HG02938 (cell line): ENCODE results near the gene KLRC3.
"Not testable (repeated sequence)": the region's sequence is repeated elsewhere in the genome, so short reads cannot be mapped to it uniquely, and the experiment has no call there.

Experiments
- ATAC-seq: cut with Tn5 transposase; IDR thresholded peaks from one replicate; pipeline ENCODE4 v1.9.1; 2021; ENCODE audit warnings: mild to moderate bottlenecking, moderate library complexity; ENCODE audit not compliant: unreplicated experiment

Gene KLRC3

DNA sequence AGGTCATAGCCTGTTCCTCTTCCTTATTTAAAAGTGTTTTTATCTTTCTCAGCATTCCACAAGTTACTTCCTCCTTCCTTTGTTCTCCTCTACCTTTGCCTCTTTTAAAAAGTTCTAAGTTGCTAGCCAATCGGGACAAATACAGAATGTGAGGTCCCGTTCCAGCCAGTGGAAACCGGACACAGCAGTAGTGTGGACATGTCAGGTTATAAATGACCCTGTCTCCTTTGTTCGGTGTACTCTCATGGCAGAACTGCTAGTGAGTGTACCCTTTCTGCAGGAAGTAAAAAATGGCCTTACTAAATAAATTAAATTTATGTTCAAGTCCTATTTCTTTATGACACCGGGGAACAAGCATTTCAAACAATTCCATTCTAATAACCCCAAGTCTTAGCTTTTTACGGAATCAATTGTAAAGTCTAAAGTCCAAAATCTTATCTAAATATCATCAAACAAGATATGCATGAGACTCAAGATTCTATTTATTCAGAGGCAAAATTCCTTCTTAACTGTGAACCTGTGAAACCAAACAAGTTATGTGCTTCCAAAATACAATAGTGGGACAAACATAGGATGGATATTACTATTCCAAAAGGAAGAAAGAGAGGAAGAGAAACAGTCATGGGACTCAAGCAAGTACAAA, 48.4 kb downstream of the KLRC3 start:
- not testable (repeated sequence) for ATAC-seq

GRCh38 chr12:10369557-10370415, 50.6 kb downstream of the KLRC3 start:
- ATAC-seq: no peak

DNA sequence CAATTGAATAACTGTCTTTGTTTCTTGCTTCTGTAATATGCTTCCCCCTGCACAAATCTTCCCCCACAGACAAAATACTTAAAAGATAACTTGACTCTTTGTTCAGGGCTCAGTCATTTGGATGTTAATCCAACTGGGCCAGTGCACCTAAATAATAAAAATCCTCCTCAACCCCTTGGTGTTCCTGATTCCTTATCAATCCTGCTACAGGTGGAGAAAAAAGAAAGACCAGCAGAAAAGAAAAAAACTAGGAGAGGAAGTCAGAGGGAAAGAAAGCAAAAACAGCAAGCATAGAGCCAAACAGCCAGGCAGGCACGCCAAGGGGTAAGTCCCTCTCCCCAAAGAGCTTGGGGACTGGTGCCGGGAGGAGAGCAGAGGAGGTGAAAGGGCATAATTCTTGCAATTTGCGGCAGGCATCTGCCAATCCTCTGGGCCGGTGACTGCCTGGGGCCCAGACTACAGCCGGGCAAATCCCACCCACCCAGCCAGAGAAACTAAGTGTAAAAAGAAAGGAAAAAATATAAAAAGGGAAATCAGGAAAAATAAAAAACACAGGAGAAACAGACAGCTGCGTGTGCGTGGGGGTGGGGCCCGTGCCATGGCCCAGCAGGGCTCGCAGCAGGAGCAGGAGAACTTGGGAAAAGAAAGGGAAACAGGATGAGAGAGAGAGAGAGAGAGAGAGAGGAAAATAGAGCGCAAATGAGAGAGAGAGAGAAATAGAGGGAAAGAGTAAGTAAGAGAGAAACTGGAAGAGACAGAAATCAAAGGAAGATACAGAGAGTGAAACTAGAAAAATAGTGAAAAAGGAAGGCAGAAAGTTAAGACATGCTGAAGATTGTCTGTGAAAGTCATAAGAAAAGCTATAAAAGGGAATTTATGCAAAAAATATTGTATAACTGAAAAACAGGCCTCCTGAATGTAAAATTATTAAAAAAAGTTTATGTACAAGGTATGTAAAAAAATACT, 51.9 kb downstream of the KLRC3 start:
- no peak for ATAC-seq

DNA sequence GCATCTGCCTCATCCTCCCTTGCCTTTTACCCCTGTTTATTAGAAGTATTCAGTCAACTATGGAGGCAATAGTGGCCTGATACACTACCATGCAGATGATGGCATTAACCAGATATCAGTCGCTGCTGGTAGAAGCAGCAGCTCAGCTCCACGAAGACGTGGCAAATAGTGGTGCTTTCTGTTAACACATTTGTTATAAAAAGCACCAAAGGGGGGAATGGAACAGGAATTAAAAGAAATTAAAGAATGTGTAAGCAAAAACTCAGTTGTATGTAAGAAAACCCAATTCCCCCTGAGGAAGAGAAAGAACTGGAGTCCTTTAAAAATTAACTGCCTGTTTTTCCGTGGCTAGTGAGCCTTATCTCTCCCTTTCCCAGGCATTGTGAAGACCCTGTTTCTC, 52.7 kb downstream of the KLRC3 start:
- not testable (repeated sequence) for ATAC-seq

GRCh38 chr12:10366875-10367274, 53.5 kb downstream of the KLRC3 start:
- ATAC-seq: no peak

DNA sequence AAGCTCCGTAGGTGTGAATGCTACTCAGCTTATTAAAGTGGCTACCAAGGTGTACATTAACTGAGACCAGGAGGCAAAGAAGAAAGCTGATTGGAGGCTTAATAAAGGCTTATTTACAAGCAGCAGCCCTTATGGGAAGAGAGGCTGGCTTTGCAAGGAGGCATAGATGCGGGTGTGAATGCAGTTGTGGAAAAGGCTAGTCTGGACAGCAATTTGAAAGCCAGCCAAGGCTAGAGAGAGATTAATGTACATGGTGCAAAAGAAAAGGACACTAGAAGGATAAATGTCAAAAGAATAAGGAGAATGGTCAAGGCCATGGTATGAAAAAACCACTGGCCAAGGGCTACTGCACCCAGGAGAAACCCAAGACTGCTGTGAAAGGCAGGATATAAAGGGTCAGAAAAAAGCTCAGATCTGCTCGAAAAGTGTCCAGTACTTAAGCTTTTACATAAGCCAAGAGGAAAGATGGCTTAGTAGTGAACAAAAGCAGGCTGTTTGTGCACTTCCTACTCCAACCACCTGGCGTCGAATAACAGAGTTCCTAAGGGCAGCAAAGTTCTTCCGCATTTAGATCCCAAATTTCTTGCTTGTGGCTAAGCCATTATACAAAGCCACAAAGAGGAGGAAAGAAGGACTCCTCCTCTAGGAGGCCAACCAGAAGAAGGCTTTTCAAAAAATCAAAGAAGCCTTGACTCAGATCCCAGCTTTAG, 54.5 kb downstream of the KLRC3 start:
- no peak for ATAC-seq

DNA sequence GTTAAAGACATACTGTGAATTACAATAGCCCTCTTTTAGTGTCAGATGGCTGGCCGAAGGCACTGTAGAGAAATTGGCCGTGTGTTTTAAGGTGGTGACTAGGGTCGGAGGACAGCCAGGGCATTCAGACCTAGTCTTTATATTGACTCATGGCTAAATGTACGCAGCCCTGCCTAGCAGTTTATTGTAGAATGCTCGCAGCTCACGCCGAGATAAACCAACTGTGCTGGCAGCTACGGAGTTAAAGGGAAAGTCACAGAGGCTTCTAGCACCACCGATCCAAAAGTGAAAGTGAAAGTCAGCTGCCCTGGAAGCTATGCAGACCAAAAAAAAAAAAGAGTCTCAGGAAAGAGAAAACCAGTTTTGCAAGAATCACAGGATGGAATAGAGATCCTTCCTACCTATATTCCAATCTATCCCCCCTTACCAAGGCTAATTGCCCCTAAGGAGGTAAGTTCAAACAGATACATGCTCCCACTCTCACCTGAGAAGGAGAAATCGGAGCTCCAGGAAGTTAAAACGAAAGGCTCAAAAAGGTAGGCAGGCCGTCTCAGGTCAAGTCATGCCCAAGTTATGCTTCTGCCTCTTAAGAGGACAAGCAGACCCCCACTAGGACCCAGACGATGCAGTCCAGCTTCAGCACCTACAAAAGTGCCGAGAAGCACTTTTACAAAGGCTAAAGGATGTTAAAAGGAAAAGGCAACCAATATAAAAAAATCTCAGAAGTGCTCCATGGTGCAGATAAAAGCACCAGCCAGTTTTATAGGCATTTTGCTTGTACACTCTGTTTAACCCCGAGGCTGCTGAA, 55.4 kb downstream of the KLRC3 start:
- peak; percentile 37 for ATAC-seq

DNA sequence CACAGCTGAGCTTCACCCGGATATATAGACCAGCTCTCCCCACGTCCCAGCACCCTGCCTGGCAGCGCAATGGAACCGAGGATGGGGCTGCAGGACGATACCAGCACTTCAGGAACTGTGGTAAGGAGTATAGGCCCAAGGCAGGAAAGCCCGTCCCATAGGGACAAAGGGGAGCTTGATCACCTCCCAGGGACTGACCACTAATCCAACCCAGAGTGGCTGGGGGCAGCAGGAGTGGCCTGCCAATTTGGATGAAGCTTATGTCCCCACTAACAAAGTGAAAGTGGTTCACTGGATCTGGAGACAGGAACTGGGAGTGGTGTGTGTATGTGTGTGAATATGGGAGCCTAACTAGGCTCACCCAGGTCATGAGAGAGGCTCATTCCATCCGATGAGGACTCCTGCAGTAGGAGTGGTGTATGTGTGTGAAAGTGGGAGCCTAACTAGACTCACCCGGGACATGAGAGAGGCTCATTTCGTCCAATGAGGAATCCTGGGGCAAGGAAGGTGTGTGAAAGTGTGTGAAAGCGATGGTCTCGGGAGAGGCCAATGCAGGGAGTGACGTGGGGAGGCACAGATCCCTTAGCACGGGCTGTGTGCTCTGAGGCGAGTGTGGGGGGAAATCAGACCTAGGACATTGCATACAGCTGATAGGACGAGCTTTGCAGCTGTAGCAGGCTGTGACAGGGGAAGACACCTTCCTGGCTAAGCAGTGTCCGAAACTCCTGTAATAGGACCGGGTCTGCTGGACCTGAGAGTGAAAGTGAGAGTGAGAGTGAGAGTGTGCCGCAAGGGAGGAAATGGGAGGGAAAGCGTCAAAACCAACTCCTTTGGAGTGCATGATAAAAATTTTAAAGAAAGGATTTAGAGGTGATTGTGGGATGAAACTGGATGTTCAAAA, 56.2 kb downstream of the KLRC3 start:
- ATAC-seq: peak; percentile 84

GRCh38 chr12:10363658-10363913, 56.8 kb downstream of the KLRC3 start:
- ATAC-seq: no peak

DNA sequence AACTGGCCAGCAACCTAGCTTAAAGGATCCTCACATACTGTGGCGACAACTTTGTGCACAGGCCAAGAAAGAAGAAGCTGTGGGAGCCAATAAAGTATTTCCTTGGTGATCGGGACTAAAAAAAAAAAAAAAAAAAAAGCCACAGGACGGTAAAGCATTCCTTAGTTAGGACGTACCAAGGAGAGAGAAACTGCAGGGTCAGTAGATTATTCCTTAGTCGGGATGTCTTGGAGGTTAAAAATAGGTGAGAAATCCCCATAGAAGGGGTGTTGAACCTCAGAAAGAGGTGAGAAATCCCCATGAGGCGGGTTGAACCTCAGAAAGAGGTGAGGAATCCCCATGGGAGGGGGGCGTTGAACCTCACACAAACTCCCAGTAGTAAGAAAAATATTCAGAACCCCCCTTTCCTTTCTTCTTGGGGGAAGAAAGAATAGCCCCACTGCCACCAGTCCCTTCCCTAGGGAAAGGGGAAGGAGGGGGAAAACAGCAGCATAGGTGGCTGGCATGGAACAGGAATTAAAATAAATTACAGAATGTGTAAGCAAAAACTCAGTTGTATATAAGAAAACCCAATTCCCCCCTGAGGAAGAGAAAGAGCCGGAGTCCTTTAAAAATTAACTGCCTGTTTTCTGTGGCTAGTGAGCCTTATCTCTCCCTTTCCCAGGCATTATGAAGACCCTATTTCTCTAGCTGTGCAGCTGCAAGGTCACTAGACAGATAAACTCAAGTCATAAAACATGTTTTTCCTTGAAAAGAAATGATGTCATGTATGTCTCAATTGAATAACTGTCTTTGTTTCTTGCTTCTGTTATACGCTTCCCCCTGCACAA, 57.4 kb downstream of the KLRC3 start:
- no peak for ATAC-seq

DNA sequence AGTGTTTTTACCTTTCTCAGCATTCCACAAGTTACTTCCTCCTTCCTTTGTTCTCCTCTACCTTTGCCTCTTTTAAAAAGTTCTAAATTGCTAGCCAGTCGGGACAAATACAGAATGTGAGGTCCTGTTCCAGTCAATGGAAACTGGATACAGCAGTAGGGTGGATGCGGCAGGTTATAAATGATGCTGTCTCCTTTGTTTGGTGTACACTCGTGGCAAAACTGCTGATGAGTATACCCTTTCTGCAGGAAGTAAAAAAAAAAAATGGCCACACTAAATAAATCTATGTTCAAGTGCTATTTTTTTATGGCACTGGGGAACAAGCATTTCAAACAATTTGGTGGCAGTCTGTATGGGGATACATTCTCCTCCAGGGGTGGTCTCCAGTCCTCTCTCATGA, 58.1 kb downstream of the KLRC3 start:
- ATAC-seq: no peak
